NCI-H2107 treated with DMSO at 0.1 percent for 48 hours (cell line): ENCODE measurements around the gene PRR33.

ENCODE experiments used
- DNase-seq: peaks from one replicate; lab custom pipeline; 2025; ENCODE audit not compliant: unreplicated experiment; lab: John Stamatoyannopoulos, UW

The PRR33 gene

GRCh38 chr11:1928470-1928890 lies 36.8 kb upstream of the PRR33 start:
- no peak for DNase-seq

- DNase-seq = no peak
These were observed 36.3 kb upstream of the PRR33 start for GRCh38 chr11:1927848-1928469.

- DNase-seq = no peak
These were observed 35.5 kb upstream of the PRR33 start for GRCh38 chr11:1927026-1927847.

- DNase-seq = no peak
These were observed 34.7 kb upstream of the PRR33 start for GRCh38 chr11:1926156-1927025.

GRCh38 chr11:1925373-1926155 lies 33.9 kb upstream of the PRR33 start:
- DNase-seq = no peak

- no peak for DNase-seq
These were observed 33.1 kb upstream of the PRR33 start for GRCh38 chr11:1924646-1925372.

- DNase-seq = no peak
These were observed 32.5 kb upstream of the PRR33 start for GRCh38 chr11:1924181-1924580.

- DNase-seq = no peak
These were observed 31.7 kb upstream of the PRR33 start for GRCh38 chr11:1923201-1923956.

- DNase-seq = no peak
These were observed 30.9 kb upstream of the PRR33 start for GRCh38 chr11:1922481-1923081.

GRCh38 chr11:1921574-1922141 lies 30.0 kb upstream of the PRR33 start:
- DNase-seq = no peak

- no peak for DNase-seq
These were observed 29.3 kb upstream of the PRR33 start for GRCh38 chr11:1920909-1921573.

- no peak for DNase-seq
These were observed 28.6 kb upstream of the PRR33 start for GRCh38 chr11:1920128-1920908.

- no peak for DNase-seq
These were observed 27.9 kb upstream of the PRR33 start, which contains the start of gene TNNT3 for GRCh38 chr11:1919391-1920127. TSS of gene TNNT3 (plus strand) at chr11:1919703. CDS start at chr11:1922875, 3,172 bp downstream.

- no peak for DNase-seq
These were observed 27.0 kb upstream of the PRR33 start for GRCh38 chr11:1918436-1919315.
